GM23248 (cell line): ENCODE results near the gene KLHL36. TPM values are rescaled to one million over a fixed set of nuclear protein-coding genes. Genes with fewer than 3 reads are reported as not detected.

Source experiments
- DNase-seq: peaks from one replicate; pipeline ENCODE4 v3.0.0-alpha.2; 2015
- H2AFZ ChIP-seq: fragments of 200-600 bp; sonication (generic); 2 replicates; pipeline ENCODE4 v1.6.1; 2016; ENCODE audit warnings: antibody characterized with exemption
- H3F3A ChIP-seq: fragments of 200-600 bp; sonication (generic); 2 replicates; pipeline ENCODE4 v1.6.1; 2016; ENCODE audit warnings: mild to moderate bottlenecking, antibody characterized with exemption, mixed run types; ENCODE audit not compliant: insufficient read depth
- H3K27ac ChIP-seq: fragments of 200-600 bp; sonication (generic); 2 replicates; pipeline ENCODE4 v1.5.1; 2016; ENCODE audit warnings: mild to moderate bottlenecking
- H3K27me3 ChIP-seq: fragments of 200-600 bp; sonication (generic); replicated peaks from 2 replicates; pipeline ENCODE4 v1.6.1; 2016; ENCODE audit warnings: mild to moderate bottlenecking; ENCODE audit not compliant: insufficient read depth
- H3K36me3 ChIP-seq: fragments of 200-600 bp; sonication (generic); 2 replicates; pipeline ENCODE4 v1.6.1; 2016; ENCODE audit warnings: low read depth, mild to moderate bottlenecking
- H3K4me1 ChIP-seq: fragments of 200-600 bp; sonication (generic); 2 replicates; pipeline ENCODE4 v1.6.1; 2016; ENCODE audit warnings: mild to moderate bottlenecking; ENCODE audit not compliant: insufficient read depth
- H3K4me2 ChIP-seq: fragments of 200-600 bp; sonication (generic); one replicate; pipeline ENCODE4 v1.6.1; 2016; ENCODE audit warnings: mild to moderate bottlenecking; ENCODE audit not compliant: unreplicated experiment
- H3K4me3 ChIP-seq: fragments of 200-600 bp; sonication (generic); 2 replicates; pipeline ENCODE4 v1.5.1; 2016; ENCODE audit warnings: mild to moderate bottlenecking
- H3K79me2 ChIP-seq: fragments of 200-600 bp; sonication (generic); 2 replicates; pipeline ENCODE4 v1.6.1; 2016; ENCODE audit warnings: mild to moderate bottlenecking; ENCODE audit not compliant: insufficient read depth
- H3K9ac ChIP-seq: fragments of 200-600 bp; sonication (generic); 2 replicates; pipeline ENCODE4 v1.6.1; 2016; ENCODE audit warnings: mild to moderate bottlenecking
- H3K9me2 ChIP-seq: fragments of 200-600 bp; sonication (generic); 2 replicates; pipeline ENCODE4 v1.6.1; 2016; ENCODE audit warnings: mixed run types, mild to moderate bottlenecking, moderate library complexity; ENCODE audit not compliant: insufficient read depth
- H3K9me3 ChIP-seq: fragments of 200-600 bp; sonication (generic); one replicate; pipeline ENCODE4 v1.6.1; 2017; ENCODE audit warnings: low read depth
- H4K20me1 ChIP-seq: fragments of 200-600 bp; sonication (generic); 2 replicates; pipeline ENCODE4 v1.6.0; 2016; ENCODE audit not compliant: insufficient read depth
- EZH2 ChIP-seq: fragments of 200-600 bp; sonication (generic); IDR thresholded peaks from 2 replicates; pipeline ENCODE4 v1.6.1; 2018; ENCODE audit warnings: antibody characterized with exemption, mild to moderate bottlenecking; ENCODE audit not compliant: insufficient read depth, poor library complexity, severe bottlenecking
- EZH2phosphoT487 ChIP-seq: fragments of 200-600 bp; sonication (generic); IDR thresholded peaks from 2 replicates; pipeline ENCODE4 v1.6.1; 2018; ENCODE audit warnings: antibody characterized with exemption, moderate library complexity, mild to moderate bottlenecking, low read depth; ENCODE audit not compliant: insufficient read depth
- WGBS, 2 experiments: methylation state at CpG; one replicate each; pipeline ENCODE4 v1.1.6; 2015 to 2017; ENCODE audit warnings: low lambda C conversion rate in 2 of 2, low coverage in 1 of 2; ENCODE audit errors: missing lambda C conversion rate in 2 of 2; 5-methylcytosine and 5-hydroxymethylcytosine counted together
- in situ Hi-C: fragments of 300-500 bp; cut with MboI; formaldehyde crosslinking; loops from 2 replicates; pipeline ENCODE4 v1.15.0; 2020
- polyA plus RNA-seq: library from polyadenylated mRNA; unstranded; fragments of >200 nt; fragmentation: Nextera tagmentation; extraction: Ambion mirVana; gene quantifications from 2 replicates; pipeline ENCODE4 v1.2.1, GENCODE V29; 2016
- total RNA-seq: library from RNA; depleted of rRNA; stranded (reverse); fragments of >200 nt; shearing (Covaris generic); gene quantifications from 2 replicates; pipeline ENCODE4 v1.2.3, GENCODE V29; 2014

The KLHL36 gene
- total and polyA plus RNA-seq, 2 experiments from 2014 or later, result 18.1 to 83.9 TPM

- H3K9me2 ChIP-seq, result no peaks in the 10 kb centered on the region
- H3F3A ChIP-seq, result peaks cover 13% of the 10 kb centered on the region
- no peaks in the 10 kb centered on the region for H3K27me3 ChIP-seq
- no peak for DNase-seq
- H3K79me2 ChIP-seq, result no peaks in the 10 kb centered on the region
- H2AFZ ChIP-seq, result no peak overlapping the region
- in situ Hi-C loops, result no loop called here
- H3K9ac ChIP-seq, result no peak overlapping the region
- H3K4me2 ChIP-seq, result no peak overlapping the region
- H3K9me3 ChIP-seq, result no peaks in the 10 kb centered on the region
- H3K4me3 ChIP-seq, result no peak overlapping the region
- no peaks in the 10 kb centered on the region for H3K36me3 ChIP-seq
- H3K4me1 ChIP-seq, result peaks cover 9% of the 10 kb centered on the region
- TF ChIP-seq EZH2phosphoT487 (no peak), EZH2 (no peak)
- no peak overlapping the region for H3K27ac ChIP-seq
- no peaks in the 10 kb centered on the region for H4K20me1 ChIP-seq
- WGBS, 2 experiments, result 96 to 97% methylated on average over 2 of the region's 2 CpGs
These were observed 46.7 kb downstream of the KLHL36 start for GRCh38 chr16:84694980-84695379.

GRCh38 chr16:84699147-84699711 lies 50.9 kb downstream of the KLHL36 start:
- in situ Hi-C loops, result no loop called here
- Histone ChIP-seq H3K27ac (no peak overlapping the region), H3K9me2 (no peaks in the 10 kb centered on the region), H3K36me3 (no peaks in the 10 kb centered on the region), H3F3A (no peaks in the 10 kb centered on the region), H3K4me3 (peak overlapping the region; percentile 91), H3K4me2 (peak overlapping the region; percentile 87), H3K9ac (peak overlapping the region; percentile 89), H3K79me2 (peaks cover 41% of the 10 kb centered on the region), H3K27me3 (no peaks in the 10 kb centered on the region), H3K4me1 (0 out of 2 replicates have a peak, but pooled peaks cover 7% of the 10 kb centered on the region), H4K20me1 (peaks cover 11% of the 10 kb centered on the region), H3K9me3 (no peaks in the 10 kb centered on the region), H2AFZ (peak overlapping the region; percentile 95)
- peak; percentile 43 for DNase-seq
- 23 to 24% methylated on average over 29 of the region's 29 CpGs for WGBS, 2 experiments
- no peak for TF ChIP-seq EZH2phosphoT487
- no peak for TF ChIP-seq EZH2

- 0 to 1% methylated on average over 59 to 92 of the region's 97 CpGs for WGBS, 2 experiments
- Histone ChIP-seq H3K4me3 (peak within 1 kb of the TSS; percentile 91), H3K4me1 (0 out of 2 replicates have a peak, but pooled peaks cover 7% of the 10 kb centered on the region), H3F3A (no peaks in the 10 kb centered on the region), H3K27ac (peak within 1 kb of the TSS; percentile 50), H2AFZ (peak within 1 kb of the TSS; percentile 95), H3K9me3 (no peaks in the 10 kb centered on the region), H3K4me2 (peak within 1 kb of the TSS; percentile 87), H3K79me2 (peaks cover 47% of the 10 kb centered on the region), H3K36me3 (no peaks in the 10 kb centered on the region), H3K27me3 (no peaks in the 10 kb centered on the region), H3K9ac (peak within 1 kb of the TSS; percentile 89), H4K20me1 (peaks cover 11% of the 10 kb centered on the region), H3K9me2 (no peaks in the 10 kb centered on the region)
- in situ Hi-C loops, result no loop called here
- TF ChIP-seq EZH2 (no peak), EZH2phosphoT487 (no peak)
- DNase-seq, result peak; percentile 90
These were observed 51.6 kb downstream of the KLHL36 start, which contains the start of gene USP10 for GRCh38 chr16:84699712-84700445. TSS of gene USP10 (plus strand) at chr16:84700000. CDS start at chr16:84700091, 91 bp downstream.

- Histone ChIP-seq H3K79me2 (peaks cover 55% of the 10 kb centered on the region), H3F3A (no peaks in the 10 kb centered on the region), H3K9me3 (no peaks in the 10 kb centered on the region), H2AFZ (peak overlapping the region; percentile 66), H3K9me2 (no peaks in the 10 kb centered on the region), H3K4me1 (0 out of 2 replicates have a peak, but pooled peaks cover 7% of the 10 kb centered on the region), H4K20me1 (peaks cover 11% of the 10 kb centered on the region), H3K36me3 (no peaks in the 10 kb centered on the region), H3K4me3 (peak overlapping the region; percentile 91), H3K27me3 (no peaks in the 10 kb centered on the region), H3K9ac (peak overlapping the region; percentile 89), H3K27ac (peak overlapping the region; percentile 50), H3K4me2 (peak overlapping the region; percentile 78)
- 8 to 9% methylated on average over 28 of the region's 28 CpGs for WGBS, 2 experiments
- DNase-seq, result peak; percentile 61
- in situ Hi-C loops, result no loop called here
- TF ChIP-seq EZH2 (no peak), EZH2phosphoT487 (no peak)
These were observed 52.4 kb downstream of the KLHL36 start for GRCh38 chr16:84700446-84701300.
